WERI-Rb-1 (cell line): ENCODE data around the gene PXDC1.
"Not testable (repeated sequence)": the region's sequence is repeated elsewhere in the genome, so short reads cannot be mapped to it uniquely, and the experiment has no call there.

ENCODE experiments used
- DNase-seq: peaks from one replicate; pipeline ENCODE4 v3.0.0-alpha.2; 2020
- H3K27ac ChIP-seq: fragments of 250-450 bp; sonication (Bioruptor Pico); 2 replicates; pipeline ENCODE4 v1.5.1; 2020; ENCODE audit warnings: mild to moderate bottlenecking, moderate library complexity
- H3K27me3 ChIP-seq: fragments of 250-450 bp; sonication (Bioruptor Pico); 2 replicates; pipeline ENCODE4 v1.5.1; 2021; ENCODE audit warnings: mild to moderate bottlenecking, low read depth, moderate library complexity; ENCODE audit not compliant: insufficient read depth, severe bottlenecking
- H3K36me3 ChIP-seq: fragments of 250-450 bp; sonication (Bioruptor Pico); 2 replicates; pipeline ENCODE4 v1.5.1; 2020; ENCODE audit warnings: mild to moderate bottlenecking, moderate library complexity
- H3K4me3 ChIP-seq: 2 replicates; pipeline ENCODE4 v1.5.1; 2011; ENCODE audit warnings: low read depth, mild to moderate bottlenecking, control low read depth, low read length
- H3K9me3 ChIP-seq: fragments of 250-450 bp; sonication (Bioruptor Pico); 2 replicates; pipeline ENCODE4 v1.5.1; 2021; ENCODE audit warnings: mild to moderate bottlenecking, moderate library complexity; ENCODE audit not compliant: severe bottlenecking
- CTCF ChIP-seq: IDR thresholded peaks from 2 replicates; pipeline ENCODE4 v1.5.1; 2011; ENCODE audit warnings: low read depth, mild to moderate bottlenecking, control low read depth, inconsistent platforms, low read length

Gene PXDC1

GRCh38 chr6:3683331-3683730 lies 68.2 kb downstream of the PXDC1 start:
- DNase-seq: peak; percentile 99
- Histone ChIP-seq H3K27me3 (no peaks in the 10 kb centered on the region), H3K4me3 (peak overlapping the region; percentile 2), H3K9me3 (peaks cover 13% of the 10 kb centered on the region), H3K27ac (peak overlapping the region; percentile 73), H3K36me3 (no peaks in the 10 kb centered on the region)
- no peak for TF ChIP-seq CTCF

- no peak overlapping the region for H3K4me3 ChIP-seq
- H3K9me3 ChIP-seq: peaks cover 23% of the 10 kb centered on the region
- no peak for TF ChIP-seq CTCF
- no peaks in the 10 kb centered on the region for H3K27me3 ChIP-seq
- no peak for DNase-seq
- no peak overlapping the region for H3K27ac ChIP-seq
- H3K36me3 ChIP-seq: no peaks in the 10 kb centered on the region
Observed at GRCh38 chr6:3678946-3679345, 72.6 kb downstream of the PXDC1 start.

GRCh38 chr6:3677751-3678150 lies 73.8 kb downstream of the PXDC1 start:
- H3K36me3 ChIP-seq, H3K27ac ChIP-seq, DNase-seq, H3K27me3 ChIP-seq, H3K4me3 ChIP-seq: not testable (repeated sequence)
- H3K9me3 ChIP-seq: peaks cover 24% of the 10 kb centered on the region

GRCh38 chr6:3677351-3677750 lies 74.2 kb downstream of the PXDC1 start:
- not testable (repeated sequence) for H3K27me3 ChIP-seq, H3K27ac ChIP-seq, H3K36me3 ChIP-seq, H3K4me3 ChIP-seq, DNase-seq
- H3K9me3 ChIP-seq: peaks cover 28% of the 10 kb centered on the region
